VCaP (cell line): Measurements from ENCODE around the gene ANK3.

Experiments used
- H3K27ac ChIP-seq: fragments of 450-650 bp; 2 replicates; pipeline ENCODE4 v1.5.1; 2017
- CTCF ChIP-seq: fragments of 450-650 bp; conservative IDR thresholded peaks from 2 replicates; pipeline ENCODE4 v1.5.1; 2017; ENCODE audit warnings: mild to moderate bottlenecking, moderate library complexity

ANK3 gene

GRCh38 chr10:60234551-60234950 lies 155.1 kb downstream of the ANK3 start:
- H3K27ac ChIP-seq, result no peak overlapping the region
- TF ChIP-seq CTCF, result no peak

DNA sequence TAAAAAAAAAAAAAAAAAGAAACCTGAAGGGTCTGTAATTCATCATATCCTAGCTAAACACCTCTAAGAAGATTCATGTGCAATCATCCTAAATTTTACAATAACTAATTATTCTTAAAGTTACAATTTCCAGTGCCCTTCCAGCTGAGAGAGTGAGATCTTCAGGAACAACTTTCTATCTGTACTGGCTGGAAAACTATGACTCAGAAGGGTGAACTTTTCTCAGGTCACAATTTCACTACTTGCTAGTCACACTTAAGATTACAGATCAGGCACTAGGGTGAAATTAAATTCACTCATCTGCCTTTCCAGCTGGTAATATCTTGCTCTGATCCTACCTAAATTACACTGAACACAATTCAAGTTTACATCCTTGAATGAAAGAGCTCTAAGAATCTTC lies 158.8 kb downstream of the ANK3 start:
- TF ChIP-seq CTCF, result no peak
- H3K27ac ChIP-seq, result no peak overlapping the region

DNA sequence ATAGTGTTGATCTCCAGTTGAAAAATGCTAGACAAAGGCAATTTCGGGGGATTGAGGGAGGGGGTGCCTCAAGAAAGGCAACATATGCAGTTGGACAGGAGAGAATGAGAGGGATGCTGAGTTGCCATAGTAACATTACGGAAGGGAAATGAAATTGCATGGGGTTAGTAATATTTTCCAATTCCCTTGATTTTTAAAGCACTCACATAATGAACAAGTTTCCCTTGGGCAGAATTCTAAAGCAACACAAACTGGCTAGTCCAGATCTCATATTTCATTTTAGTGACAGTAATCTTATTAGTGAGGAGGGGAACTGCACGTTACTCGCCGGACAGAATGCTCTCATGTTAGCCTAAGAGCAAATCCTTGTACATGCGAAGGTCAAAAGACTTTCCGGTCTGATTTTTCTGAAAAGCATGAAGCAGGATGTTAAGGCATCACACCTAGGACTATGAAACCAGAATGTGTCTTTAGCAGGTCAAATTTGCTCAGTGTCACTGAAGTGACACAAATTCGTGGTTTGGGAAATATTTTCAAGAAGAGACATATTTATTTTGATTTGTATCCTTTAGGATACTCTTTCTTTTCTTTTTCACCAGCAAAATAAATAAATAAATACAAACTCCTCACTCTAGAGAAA lies 165.5 kb downstream of the ANK3 start:
- H3K27ac ChIP-seq, result no peak overlapping the region
- TF ChIP-seq CTCF, result no peak

DNA sequence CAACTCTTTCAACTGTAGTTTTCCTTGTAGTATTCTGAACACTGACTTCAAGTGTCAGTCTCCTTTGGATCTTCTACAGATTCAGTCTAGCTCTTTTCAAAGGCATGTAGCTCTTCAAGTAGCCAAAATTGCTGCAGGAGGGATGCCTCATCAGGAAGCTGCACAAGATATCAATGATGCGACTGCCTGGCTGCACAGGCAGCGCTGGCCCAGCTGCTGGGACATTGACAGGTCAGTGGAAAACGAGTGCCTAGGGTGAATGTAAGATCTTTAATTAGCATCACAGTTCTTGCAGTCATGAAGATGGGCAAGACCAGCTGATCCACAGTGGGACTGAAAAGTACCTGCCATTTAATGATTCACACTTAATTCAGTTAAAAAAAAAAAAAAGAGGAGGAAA lies 167.6 kb downstream of the ANK3 start:
- no peak overlapping the region for H3K27ac ChIP-seq
- no peak for TF ChIP-seq CTCF

GRCh38 chr10:60212195-60212594 lies 177.5 kb downstream of the ANK3 start:
- no peak overlapping the region for H3K27ac ChIP-seq
- no peak for TF ChIP-seq CTCF

DNA sequence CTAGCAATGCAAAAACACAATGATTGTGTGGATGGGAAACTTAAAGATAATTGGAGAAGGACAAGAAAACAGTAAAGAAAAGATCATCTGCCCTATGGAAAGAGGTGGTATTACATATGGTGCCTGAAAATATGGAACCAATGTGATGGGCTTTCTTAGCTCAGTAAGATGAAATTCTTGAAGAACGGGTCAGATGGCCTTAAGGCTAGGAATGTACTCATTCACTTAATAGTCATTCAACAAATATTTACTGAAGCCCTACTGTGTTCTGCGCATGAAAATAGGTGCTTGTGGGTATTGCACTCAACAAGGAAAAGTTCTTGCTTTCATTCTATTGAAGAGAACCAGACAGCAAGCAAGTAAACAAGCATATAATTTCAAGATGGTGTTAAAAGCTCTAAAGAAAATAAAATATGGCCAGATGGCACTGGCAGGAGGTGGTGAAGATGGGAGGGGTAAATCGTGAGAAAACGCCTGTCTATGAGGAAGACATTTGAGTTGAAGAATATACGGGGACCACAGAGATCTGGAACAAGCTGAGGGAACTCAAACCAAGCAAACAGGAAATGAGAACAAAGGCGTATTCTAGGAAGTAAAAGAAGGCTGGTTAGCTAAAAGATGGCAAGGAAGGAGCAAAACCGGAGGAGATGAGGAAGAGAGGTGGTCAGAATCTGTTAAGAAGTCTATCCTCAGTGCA lies 179.7 kb downstream of the ANK3 start:
- H3K27ac ChIP-seq, result no peak overlapping the region
- no peak for TF ChIP-seq CTCF

DNA sequence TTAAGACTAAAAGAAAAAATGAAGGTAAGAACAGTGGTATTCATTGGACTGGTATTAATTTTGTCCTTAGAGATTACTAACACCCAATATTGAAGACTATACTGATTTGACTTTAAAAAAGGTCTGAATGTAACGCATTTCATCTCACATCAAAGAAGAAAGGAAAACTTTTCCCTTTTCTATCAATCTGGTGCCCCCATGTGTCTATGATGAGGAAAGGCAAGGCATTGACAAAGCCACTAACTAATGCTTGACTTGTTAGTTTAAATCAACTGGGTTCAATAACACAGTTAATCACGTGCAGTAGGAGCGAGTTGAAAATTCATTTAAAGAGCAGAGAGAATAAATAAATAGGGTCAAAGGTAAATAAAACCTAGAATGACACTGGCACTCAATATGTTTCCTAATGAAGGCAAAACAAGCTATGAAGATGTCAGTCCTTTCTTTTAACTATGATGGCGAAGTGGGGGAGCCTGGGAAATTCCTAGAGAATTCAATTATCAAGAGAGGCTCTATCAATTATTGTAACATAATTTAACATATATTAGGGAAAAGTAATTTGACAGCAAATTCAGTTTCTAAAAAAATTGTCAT lies 180.9 kb downstream of the ANK3 start:
- H3K27ac ChIP-seq, result no peak overlapping the region
- peak; percentile 81 for TF ChIP-seq CTCF
